Keratinocyte (primary cell): ENCODE data around the gene CCDC69. TPM values are rescaled to one million over a fixed set of nuclear protein-coding genes. Genes with fewer than 3 reads are reported as not detected.

ENCODE experiments used
- DNase-seq: peaks from one replicate; pipeline ENCODE4 v3.0.0-alpha.2; 2011; ENCODE audit warnings: low read depth, missing footprints, low spot score
- FAIRE-seq: peaks from 2 replicates; lab custom pipeline; 2011; peaks lifted over from hg19 to GRCh38; lab: Jason Lieb, UNC
- H2AFZ ChIP-seq: 2 replicates; pipeline ENCODE4 v1.6.0; 2012; ENCODE audit warnings: low read length, control low read depth, inconsistent platforms; ENCODE audit not compliant: control insufficient read depth
- H3K27ac ChIP-seq: 2 replicates; pipeline ENCODE4 v1.5.1; 2011; ENCODE audit warnings: low read length; ENCODE audit not compliant: control insufficient read depth, insufficient read depth
- H3K27me3 ChIP-seq: 3 replicates; pipeline ENCODE4 v1.6.0; 2011; ENCODE audit warnings: low read length; ENCODE audit not compliant: control insufficient read depth, insufficient read depth; ENCODE audit errors: extremely low read depth
- H3K36me3 ChIP-seq, 2 experiments: 2 replicates in 1 of 2; 3 replicates in 1 of 2; pipeline ENCODE4 v1.5.1; 2011; ENCODE audit warnings: low read length in 2 of 2, mild to moderate bottlenecking in 1 of 2; ENCODE audit not compliant: control insufficient read depth in 2 of 2, insufficient read depth in 2 of 2; ENCODE audit errors: extremely low read depth in 1 of 2
- H3K4me1 ChIP-seq: 3 replicates; pipeline ENCODE4 v1.5.1; 2011; ENCODE audit warnings: low read length; ENCODE audit not compliant: control insufficient read depth, insufficient read depth; ENCODE audit errors: extremely low read depth
- H3K4me2 ChIP-seq: 3 replicates; pipeline ENCODE4 v1.6.0; 2011; ENCODE audit warnings: low read depth, low read length; ENCODE audit not compliant: control insufficient read depth, insufficient read depth; ENCODE audit errors: extremely low read depth
- H3K4me3 ChIP-seq, 3 experiments: fragments of 200-600 bp in 1 of 3; sonication (generic) in 1 of 3; 2 replicates in 2 of 3; 3 replicates in 1 of 3; pipeline ENCODE4 v1.5.1; 2011 to 2016; ENCODE audit warnings: low read length in 3 of 3, mild to moderate bottlenecking in 3 of 3, control low read depth in 2 of 3, inconsistent platforms in 1 of 3, low read depth in 1 of 3, mixed read lengths in 1 of 3, mixed run types in 1 of 3, moderate library complexity in 1 of 3; ENCODE audit not compliant: control insufficient read depth in 2 of 3, insufficient read depth in 2 of 3; ENCODE audit errors: extremely low read depth in 1 of 3
- H3K79me2 ChIP-seq: 2 replicates; pipeline ENCODE4 v1.6.0; 2012; ENCODE audit warnings: low read length; ENCODE audit not compliant: control insufficient read depth, insufficient read depth
- H3K9ac ChIP-seq: 3 replicates; pipeline ENCODE4 v1.6.0; 2011; ENCODE audit warnings: low read length; ENCODE audit not compliant: control insufficient read depth, insufficient read depth; ENCODE audit errors: extremely low read depth
- H3K9me1 ChIP-seq: 3 replicates; pipeline ENCODE4 v1.6.0; 2011; ENCODE audit warnings: low read length; ENCODE audit not compliant: control insufficient read depth, insufficient read depth; ENCODE audit errors: extremely low read depth
- H3K9me3 ChIP-seq: 2 replicates; pipeline ENCODE4 v1.5.1; 2012; ENCODE audit warnings: low read depth, low read length; ENCODE audit not compliant: control insufficient read depth
- H4K20me1 ChIP-seq: 3 replicates; pipeline ENCODE4 v1.6.0; 2011; ENCODE audit warnings: low read length; ENCODE audit not compliant: control insufficient read depth, insufficient read depth; ENCODE audit errors: extremely low read depth
- EZH2 ChIP-seq: IDR thresholded peaks from one replicate; pipeline ENCODE4 v1.6.1; 2012; ENCODE audit warnings: inconsistent platforms, mild to moderate bottlenecking, low read length, moderate library complexity
- dilution Hi-C: fragments of 300-500 bp; cut with MboI; formaldehyde crosslinking; loops from one replicate; pipeline ENCODE4 v1.7.0; 2020; ENCODE audit warnings: low sequenced_read_pairs; ENCODE audit not compliant: extremely low pct_ligation_motif_present
- polyA plus RNA-seq, 5 experiments: library from polyadenylated mRNA; depleted of rRNA in 3 of 5; stranded (reverse) in 3 of 5; stranded (forward) in 1 of 5; unstranded in 1 of 5; fragments of >200 nt; gene quantifications; 1 replicate in 1 of 5; 2 replicates in 3 of 5; 3 replicates in 1 of 5; pipeline versions ENCODE4 v1.2.1 to v1.2.3, GENCODE V29; 2011 to 2012; ENCODE audit warnings: missing spikeins in 2 of 5, low read depth in 1 of 5, low replicate concordance in 1 of 5
- TF ChIP-seq, protein P1 (sequence below), 3 experiments: IDR thresholded peaks in 1 of 3; conservative IDR thresholded peaks in 1 of 3; optimal IDR thresholded peaks in 1 of 3; 2 replicates in 2 of 3; 3 replicates in 1 of 3; pipeline versions ENCODE3 to v1.5.1; 2011; ENCODE audit warnings: low read length in 3 of 3, mild to moderate bottlenecking in 3 of 3, moderate library complexity in 2 of 3, control low read depth in 1 of 3, inconsistent platforms in 1 of 3; ENCODE audit not compliant: insufficient read depth in 2 of 3; ENCODE audit errors: extremely low read depth in 1 of 3

The CCDC69 gene
- polyA plus RNA-seq, 1 donor (not counting 4 experiments of a cell fraction or from before 2014, with no cell fraction given) = 4.1 TPM

DNA sequence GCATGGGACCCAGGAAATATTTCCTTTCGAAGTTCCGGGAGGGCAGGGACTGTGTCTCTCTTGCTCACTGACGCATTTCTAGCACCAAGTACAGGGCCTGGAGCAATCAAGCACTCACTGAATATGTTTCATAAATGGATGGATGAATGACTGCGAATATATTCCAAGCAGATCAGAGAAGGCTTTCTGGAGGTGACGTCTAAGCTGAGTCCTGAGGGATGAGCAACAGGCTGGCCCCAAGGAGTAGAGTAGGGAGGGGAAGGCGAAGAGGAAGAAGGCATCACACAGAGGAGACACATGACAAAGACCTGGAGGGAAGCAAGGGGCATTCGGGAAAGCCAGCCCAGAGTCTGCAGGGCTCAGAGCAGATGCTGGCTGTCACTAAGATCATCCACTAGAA is 80.2 kb downstream of the CCDC69 start:
- FAIRE-seq = no peak

GRCh38 chr5:151142933-151143332 is 81.0 kb downstream of the CCDC69 start:
- H3K9ac ChIP-seq = no peak overlapping the region
- H3K27me3 ChIP-seq = peaks cover 11% of the 10 kb centered on the region
- no peak overlapping the region for H3K27ac ChIP-seq
- no peaks in the 10 kb centered on the region for H4K20me1 ChIP-seq
- FAIRE-seq (no peak), DNase-seq (no peak)
- no peak overlapping the region for H3K4me2 ChIP-seq
- peaks cover 6% of the 10 kb centered on the region for H3K4me1 ChIP-seq
- no peaks in the 10 kb centered on the region for H3K36me3 ChIP-seq
- no peak overlapping the region for H2AFZ ChIP-seq
- H3K4me3 ChIP-seq = no peak overlapping the region
- no peak for TF ChIP-seq EZH2
- TF ChIP-seq, protein P1, sequence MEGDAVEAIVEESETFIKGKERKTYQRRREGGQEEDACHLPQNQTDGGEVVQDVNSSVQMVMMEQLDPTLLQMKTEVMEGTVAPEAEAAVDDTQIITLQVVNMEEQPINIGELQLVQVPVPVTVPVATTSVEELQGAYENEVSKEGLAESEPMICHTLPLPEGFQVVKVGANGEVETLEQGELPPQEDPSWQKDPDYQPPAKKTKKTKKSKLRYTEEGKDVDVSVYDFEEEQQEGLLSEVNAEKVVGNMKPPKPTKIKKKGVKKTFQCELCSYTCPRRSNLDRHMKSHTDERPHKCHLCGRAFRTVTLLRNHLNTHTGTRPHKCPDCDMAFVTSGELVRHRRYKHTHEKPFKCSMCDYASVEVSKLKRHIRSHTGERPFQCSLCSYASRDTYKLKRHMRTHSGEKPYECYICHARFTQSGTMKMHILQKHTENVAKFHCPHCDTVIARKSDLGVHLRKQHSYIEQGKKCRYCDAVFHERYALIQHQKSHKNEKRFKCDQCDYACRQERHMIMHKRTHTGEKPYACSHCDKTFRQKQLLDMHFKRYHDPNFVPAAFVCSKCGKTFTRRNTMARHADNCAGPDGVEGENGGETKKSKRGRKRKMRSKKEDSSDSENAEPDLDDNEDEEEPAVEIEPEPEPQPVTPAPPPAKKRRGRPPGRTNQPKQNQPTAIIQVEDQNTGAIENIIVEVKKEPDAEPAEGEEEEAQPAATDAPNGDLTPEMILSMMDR (optimal IDR thresholded peaks at IDR 0.05 in 1 of 3, IDR thresholded peaks at IDR 0.05 in 1 of 3, conservative IDR thresholded peaks at IDR 0.05 in 1 of 3; ENCODE audit: extremely low read depth in 1 of 3, insufficient read depth in 2 of 3, low read length in 3 of 3) = no peak
- H3K9me3 ChIP-seq = no peaks in the 10 kb centered on the region
- no peaks in the 10 kb centered on the region for H3K79me2 ChIP-seq
- dilution Hi-C loops = no loop called here
- H3K9me1 ChIP-seq = no peaks in the 10 kb centered on the region

More for the DNA sequence above, 80.2 kb downstream of the CCDC69 start:
- H4K20me1 ChIP-seq = no peaks in the 10 kb centered on the region
- H3K9me3 ChIP-seq = no peaks in the 10 kb centered on the region
- TF ChIP-seq EZH2 = no peak
- TF ChIP-seq, protein P1 (optimal IDR thresholded peaks at IDR 0.05 in 1 of 3, IDR thresholded peaks at IDR 0.05 in 1 of 3, conservative IDR thresholded peaks at IDR 0.05 in 1 of 3; ENCODE audit: extremely low read depth in 1 of 3, insufficient read depth in 2 of 3, low read length in 3 of 3) = no peak
- DNase-seq = no peak
- no peak overlapping the region for H3K4me3 ChIP-seq
- H3K9ac ChIP-seq = no peak overlapping the region
- H3K36me3 ChIP-seq = no peaks in the 10 kb centered on the region
- peaks cover 6% of the 10 kb centered on the region for H3K4me1 ChIP-seq
- H3K79me2 ChIP-seq = no peaks in the 10 kb centered on the region
- dilution Hi-C loops = no loop called here
- no peak overlapping the region for H3K4me2 ChIP-seq
- no peak overlapping the region for H3K27ac ChIP-seq
- no peak overlapping the region for H2AFZ ChIP-seq
- no peaks in the 10 kb centered on the region for H3K9me1 ChIP-seq
- H3K27me3 ChIP-seq = peaks cover 11% of the 10 kb centered on the region
